ENCODE data around the gene HAGH.

Gene HAGH

DNA sequence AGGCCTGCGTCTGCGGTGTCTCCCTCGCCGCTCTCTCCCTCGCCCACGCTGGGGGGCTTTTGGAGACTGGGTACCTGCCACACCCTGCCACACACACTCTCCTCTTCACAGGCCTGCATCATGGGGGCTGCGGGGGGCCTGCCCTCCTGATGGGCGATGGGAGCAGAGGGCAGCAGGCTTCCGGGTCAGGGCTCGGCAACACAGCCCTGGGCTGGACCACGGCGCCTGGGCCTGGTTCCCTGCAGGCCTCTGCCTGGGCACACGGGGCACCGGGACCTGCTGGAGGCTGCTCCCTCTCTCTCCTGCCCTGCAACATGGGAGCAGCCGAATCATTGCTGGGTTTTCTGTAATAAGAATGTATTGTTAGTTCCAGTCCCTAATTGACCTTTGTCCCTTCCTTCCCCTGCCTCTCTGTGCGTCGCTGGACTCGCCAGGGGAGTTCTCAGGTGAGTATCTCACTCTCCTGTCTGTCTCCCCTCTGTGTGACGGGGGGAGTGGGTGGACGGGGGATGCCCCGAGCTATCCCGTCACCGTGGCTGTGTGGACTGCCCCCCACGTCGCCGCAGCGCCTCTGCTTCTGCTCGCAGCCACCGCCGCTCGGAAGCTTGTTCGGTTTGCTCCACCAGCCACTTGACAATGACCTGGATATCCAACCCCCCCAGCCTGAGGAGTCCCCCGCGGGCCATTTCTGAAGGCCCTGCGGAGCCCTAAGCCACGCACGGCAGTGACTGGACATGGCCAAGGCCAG, 68.7 kb downstream of the HAGH start:
- H3K27me3 Mint-ChIP-seq (ENCODE audit: low read depth, poor library complexity) = peaks cover 4% of the 10 kb centered on the region
- H3K9me3 Mint-ChIP-seq = no peaks in the 10 kb centered on the region
- H3K36me3 Mint-ChIP-seq (ENCODE audit: low read depth) = peaks cover 19% of the 10 kb centered on the region
- no peak for TF ChIP-seq CTCF (IDR thresholded peaks at IDR 0.05)
- H3K27ac Mint-ChIP-seq = no peak overlapping the region
- H3K4me3 Mint-ChIP-seq = no peak overlapping the region
- no peak for DNase-seq
- H3K4me1 Mint-ChIP-seq = peaks cover 6% of the 10 kb centered on the region

All from nephron progenitor cell (in vitro differentiated cells).